Activated CD4-positive, alpha-beta T cell treated with anti-CD3 and anti-CD28 coated beads, Interleukin-2, amount 50 U/mL, for 48 hours (primary cell): Measurements from ENCODE around the gene RAMP3.

Experiments used
- DNase-seq, 2 experiments: peaks; one replicate each; pipeline ENCODE4 v3.0.0-alpha.2; 2020

RAMP3 gene

DNA sequence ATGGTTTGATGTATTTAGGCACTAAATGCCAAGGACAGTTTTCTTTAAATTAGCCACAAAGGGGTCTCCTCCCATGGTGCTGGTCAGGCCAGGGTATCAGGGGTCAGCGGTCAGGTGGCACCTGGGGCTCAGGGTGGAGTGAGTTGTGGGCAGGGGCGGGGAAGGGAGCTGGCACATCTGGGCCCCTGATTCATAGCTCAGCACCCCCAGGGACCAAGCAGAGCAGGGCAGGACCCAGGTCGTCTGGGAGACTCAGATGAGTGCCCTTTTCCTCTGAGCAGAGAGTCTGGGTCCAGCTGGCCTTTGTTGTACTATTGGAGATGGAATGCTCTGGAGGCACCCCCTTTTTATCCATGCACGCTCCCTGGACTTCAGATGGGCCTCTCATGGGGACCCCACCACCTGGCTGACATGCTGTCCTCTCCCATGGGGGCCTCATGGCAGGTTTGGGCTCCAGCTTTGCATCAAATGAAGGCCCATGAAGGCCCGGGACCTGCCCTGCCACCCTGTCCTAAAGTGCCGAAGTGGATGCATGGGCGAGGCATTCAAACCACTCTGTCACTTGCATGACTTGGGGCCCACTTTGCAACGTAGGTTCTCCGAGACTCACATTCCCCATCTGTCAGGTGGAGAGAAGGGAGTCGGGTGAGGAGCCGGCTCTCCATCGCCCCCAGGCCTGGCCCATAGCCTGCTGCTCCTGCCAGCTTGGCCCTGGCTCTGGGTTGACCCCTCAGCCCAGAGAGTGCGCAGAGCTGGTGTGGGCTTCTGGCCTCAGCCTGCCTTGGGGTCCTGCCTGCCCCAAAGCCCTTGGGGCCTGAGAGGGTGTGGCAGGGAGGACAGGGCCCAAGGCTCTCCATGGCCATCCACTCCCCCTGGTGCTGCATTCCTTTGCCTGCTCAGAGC lies 66.4 kb downstream of the RAMP3 start:
- no peak for DNase-seq

DNA sequence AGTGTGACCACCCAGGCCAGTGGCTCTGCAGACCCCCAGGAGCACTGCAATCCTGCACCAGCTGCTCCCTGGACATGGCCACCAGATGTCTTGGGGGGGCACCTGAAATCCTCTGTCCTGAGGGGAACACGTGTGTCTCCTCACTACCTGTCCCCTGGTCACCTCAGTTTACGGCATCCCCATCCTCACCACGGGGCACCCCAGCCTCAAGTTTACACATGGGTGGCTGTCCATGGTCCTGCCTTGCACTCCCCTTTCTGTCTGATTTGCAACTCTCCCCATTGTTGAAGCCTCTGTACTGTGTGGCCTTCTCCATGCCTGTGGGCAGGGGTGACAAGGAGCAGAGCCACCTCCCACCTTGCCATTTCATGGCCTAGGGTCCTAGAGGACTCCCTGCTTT lies 67.2 kb downstream of the RAMP3 start:
- DNase-seq = no peak

DNA sequence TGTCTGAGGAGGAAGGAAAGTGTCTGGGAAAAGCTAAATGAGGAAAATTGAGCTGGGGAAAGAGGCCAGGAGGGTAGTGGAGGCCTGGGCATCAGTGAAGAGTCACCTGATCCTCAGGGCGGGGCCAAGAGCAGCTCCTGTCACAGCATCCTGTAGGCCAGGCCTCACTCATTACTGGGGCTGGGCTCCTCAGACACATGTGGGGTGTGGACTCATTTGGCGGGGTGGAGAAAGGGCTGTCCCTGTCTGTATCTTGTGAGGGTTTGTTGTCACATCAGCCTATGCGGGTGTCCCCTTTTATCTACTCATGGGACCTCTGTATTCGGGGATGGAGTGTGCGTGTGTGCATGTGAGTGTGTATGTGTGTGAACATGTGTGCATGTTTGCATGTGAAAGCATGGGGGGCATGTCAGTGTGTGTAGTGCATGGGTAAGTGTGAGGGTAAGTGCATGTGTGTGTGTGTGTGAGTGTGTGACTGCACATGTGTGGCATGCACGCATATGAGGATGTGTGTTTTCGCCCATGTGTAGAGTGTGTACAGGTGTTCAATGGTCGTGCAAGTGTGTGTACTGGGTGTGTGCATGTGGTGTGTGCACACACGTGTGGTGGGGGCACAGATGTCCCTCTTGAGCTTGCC lies 67.8 kb downstream of the RAMP3 start:
- no peak for DNase-seq

DNA sequence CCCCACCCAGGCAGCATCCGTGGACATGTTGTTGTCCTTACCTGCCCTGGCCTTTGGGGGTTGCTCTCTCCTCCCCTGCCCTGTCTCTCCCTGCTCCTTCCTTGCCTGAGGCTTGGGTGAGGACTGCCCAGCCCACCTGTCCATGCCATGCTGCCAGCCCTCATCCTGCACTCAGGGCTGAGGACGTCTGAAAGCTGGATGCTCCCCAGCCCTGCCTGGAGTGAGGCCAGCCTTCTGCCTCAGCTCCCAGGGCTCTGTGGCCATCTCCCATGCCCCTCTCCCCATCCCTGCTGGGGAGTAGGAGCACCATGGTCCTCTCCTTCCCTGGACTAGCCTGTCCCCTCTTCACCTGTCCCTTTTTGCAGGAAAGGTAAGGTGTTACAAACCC lies 68.4 kb downstream of the RAMP3 start:
- DNase-seq = no peak

- DNase-seq = no peak
Measured at GRCh38 chr7:45229156-45229920, 71.7 kb downstream of the RAMP3 start.

- DNase-seq = no peak
Measured at GRCh38 chr7:45230083-45230482, 72.5 kb downstream of the RAMP3 start.

DNA sequence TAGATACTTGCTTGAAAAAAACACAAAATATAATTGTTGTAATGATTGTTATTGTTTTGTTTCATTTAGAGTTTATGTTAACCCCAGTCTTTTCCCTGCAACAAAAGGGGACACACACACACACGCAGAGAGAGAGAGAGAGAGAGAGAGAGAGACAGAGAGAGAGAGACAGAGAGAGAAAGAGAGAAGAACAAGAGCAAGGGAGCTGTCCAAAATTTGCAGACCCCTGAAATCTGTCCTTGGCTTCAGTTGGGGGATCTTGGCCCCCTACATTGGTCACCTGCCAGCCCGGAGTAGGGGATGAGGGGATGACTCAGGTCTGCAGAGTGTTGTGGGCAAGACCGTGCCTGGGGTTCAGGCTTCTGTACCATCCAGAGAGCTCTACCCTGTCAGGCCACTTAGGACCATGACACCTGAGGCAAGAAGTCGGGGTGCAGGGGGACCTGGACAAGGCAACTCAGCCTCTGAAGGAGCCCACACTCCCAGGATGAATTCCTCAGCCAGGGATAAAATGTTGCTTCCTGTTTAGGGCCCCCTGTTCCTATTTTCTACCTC lies 73.1 kb downstream of the RAMP3 start:
- no peak for DNase-seq

DNA sequence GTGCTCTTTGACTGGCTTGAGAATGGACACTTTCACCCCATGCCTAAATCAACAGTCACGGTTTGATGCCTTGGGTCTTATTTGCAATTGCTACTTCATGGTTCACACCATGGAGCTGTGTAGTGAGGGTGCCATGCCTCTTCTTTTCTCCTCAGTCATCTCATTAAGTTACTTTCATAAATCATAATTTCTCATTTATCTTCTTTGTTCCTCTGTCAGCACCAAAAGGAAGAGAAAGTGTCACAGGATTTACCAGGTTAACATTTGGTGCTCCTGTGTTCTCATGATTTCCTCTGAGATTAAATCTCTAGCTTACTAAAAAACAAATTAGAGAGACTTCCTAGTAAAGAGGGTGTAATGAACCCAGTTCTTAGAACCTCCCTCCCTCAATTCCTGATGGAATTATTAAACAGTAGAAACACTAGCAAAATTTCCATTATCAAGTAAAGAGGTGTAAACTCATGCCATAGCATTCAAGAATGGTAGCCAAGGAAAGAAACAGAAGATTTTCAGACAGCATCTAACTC lies 75.7 kb downstream of the RAMP3 start:
- DNase-seq = no peak
